HG03196 (cell line): ENCODE results near the gene TRPC4.

ENCODE experiments used
- ATAC-seq: cut with Tn5 transposase; IDR thresholded peaks from one replicate; pipeline ENCODE4 v1.9.1; 2021; ENCODE audit not compliant: unreplicated experiment

The TRPC4 gene

GRCh38 chr13:37869756-37870488 lies at the start of gene TRPC4:
TRPC4 (minus strand) TSS chr13:37869772; CDS start chr13:37783333, 86,439 bp downstream.
- no peak for ATAC-seq

GRCh38 chr13:37918751-37919150 lies 49.2 kb upstream of the TRPC4 start:
- no peak for ATAC-seq

GRCh38 chr13:37918116-37918714 lies 48.6 kb upstream of the TRPC4 start:
- no peak for ATAC-seq

- ATAC-seq, result no peak
Measured at GRCh38 chr13:37914781-37915391, 45.3 kb upstream of the TRPC4 start.

GRCh38 chr13:37910790-37911189 lies 41.2 kb upstream of the TRPC4 start:
- no peak for ATAC-seq

GRCh38 chr13:37906880-37907279 lies 37.3 kb upstream of the TRPC4 start:
- ATAC-seq, result no peak

- ATAC-seq, result no peak
Measured at GRCh38 chr13:37905736-37906135, 36.2 kb upstream of the TRPC4 start.

GRCh38 chr13:37899753-37900152 lies 30.2 kb upstream of the TRPC4 start:
- no peak for ATAC-seq

- no peak for ATAC-seq
Measured at GRCh38 chr13:37893321-37893720, 23.7 kb upstream of the TRPC4 start.

GRCh38 chr13:37889820-37890219 lies 20.2 kb upstream of the TRPC4 start:
- ATAC-seq, result no peak

- no peak for ATAC-seq
Measured at GRCh38 chr13:37889102-37889501, 19.5 kb upstream of the TRPC4 start.

GRCh38 chr13:37886879-37887278 lies 17.3 kb upstream of the TRPC4 start:
- ATAC-seq, result no peak

- no peak for ATAC-seq
Measured at GRCh38 chr13:37884674-37885073, 15.1 kb upstream of the TRPC4 start.

GRCh38 chr13:37884026-37884425 lies 14.5 kb upstream of the TRPC4 start:
- no peak for ATAC-seq

- no peak for ATAC-seq
Measured at GRCh38 chr13:37878921-37879320, 9.3 kb upstream of the TRPC4 start.

GRCh38 chr13:37878496-37878895 lies 8.9 kb upstream of the TRPC4 start:
- no peak for ATAC-seq

GRCh38 chr13:37870895-37871550 lies 1.5 kb upstream of the TRPC4 start:
- ATAC-seq, result no peak

GRCh38 chr13:37870489-37870845 lies 895 bp upstream of the TRPC4 start:
- no peak for ATAC-seq

GRCh38 chr13:37869506-37869755 lies 141 bp downstream of the TRPC4 start:
- ATAC-seq, result no peak

- no peak for ATAC-seq
Measured at GRCh38 chr13:37868691-37869505, 674 bp downstream of the TRPC4 start.

- no peak for ATAC-seq
Measured at GRCh38 chr13:37863708-37864107, 5.9 kb downstream of the TRPC4 start.
